Neural cell (in vitro differentiated cells): ENCODE results near the gene OR10H5. TPM values are rescaled to one million over a fixed set of nuclear protein-coding genes. Genes with fewer than 3 reads are reported as not detected.
"Not testable (repeated sequence)": the region's sequence is repeated elsewhere in the genome, so short reads cannot be mapped to it uniquely, and the experiment has no call there.

ENCODE experiments used
- H2AFZ ChIP-seq: fragments of 200-600, 300-800 bp; sonication (generic), shearing (Covaris generic); 2 replicates; pipeline ENCODE4 v1.6.0; 2014; ENCODE audit warnings: low read depth, mild to moderate bottlenecking, antibody characterized with exemption, low read length, moderate library complexity
- H3F3A ChIP-seq: fragments of 200-600 bp; shearing (Covaris generic); 2 replicates; pipeline ENCODE4 v1.6.1; 2016; ENCODE audit warnings: mild to moderate bottlenecking, moderate library complexity, mixed read lengths, antibody characterized with exemption, low read length; ENCODE audit not compliant: insufficient read depth, poor library complexity, severe bottlenecking
- H3K27ac ChIP-seq: fragments of 200-600, 300-800 bp; sonication (generic), shearing (Covaris generic); 2 replicates; pipeline ENCODE4 v1.5.1; 2014; ENCODE audit warnings: mild to moderate bottlenecking, low read length, moderate library complexity
- H3K27me3 ChIP-seq: fragments of 300-800, 200-600 bp; sonication (generic), shearing (Covaris generic); 2 replicates; pipeline ENCODE4 v1.6.0; 2014; ENCODE audit warnings: mild to moderate bottlenecking, low read depth, low read length, moderate library complexity; ENCODE audit not compliant: insufficient read depth
- H3K36me3 ChIP-seq: fragments of 300-800, 200-600 bp; sonication (generic), shearing (Covaris generic); 2 replicates; pipeline ENCODE4 v1.5.1; 2014; ENCODE audit warnings: mild to moderate bottlenecking, antibody characterized with exemption, low read length, moderate library complexity; ENCODE audit not compliant: insufficient read depth
- H3K4me2 ChIP-seq: fragments of 300-800, 200-600 bp; sonication (generic), shearing (Covaris generic); 2 replicates; pipeline ENCODE4 v1.6.0; 2014; ENCODE audit warnings: mild to moderate bottlenecking, low read length
- H3K4me3 ChIP-seq: fragments of 300-800, 200-600 bp; sonication (generic), shearing (Covaris generic); 2 replicates; pipeline ENCODE4 v1.5.1; 2014; ENCODE audit warnings: mild to moderate bottlenecking, low read length, moderate library complexity
- H3K79me2 ChIP-seq: fragments of 200-600 bp; shearing (Covaris generic); replicated peaks from 2 replicates; pipeline ENCODE4 v1.6.0; 2014; ENCODE audit warnings: mild to moderate bottlenecking, low read length, moderate library complexity; ENCODE audit not compliant: insufficient read depth
- H3K9ac ChIP-seq: fragments of 300-800, 200-600 bp; sonication (generic), shearing (Covaris generic); 2 replicates; pipeline ENCODE4 v1.6.1; 2016; ENCODE audit warnings: mild to moderate bottlenecking, low read length, mixed read lengths
- H3K9me2 ChIP-seq: fragments of 200-600 bp; shearing (Covaris generic); 2 replicates; pipeline ENCODE4 v1.6.1; 2016; ENCODE audit warnings: mild to moderate bottlenecking, low read length, mixed read lengths; ENCODE audit not compliant: insufficient read depth
- H3K9me3 ChIP-seq: fragments of 200-600, 300-800 bp; sonication (generic), shearing (Covaris generic); 2 replicates; pipeline ENCODE4 v1.6.1; 2016; ENCODE audit warnings: mild to moderate bottlenecking, mixed run types, low read length, moderate library complexity, mixed read lengths
- H4K20me1 ChIP-seq: fragments of 200-600 bp; shearing (Covaris generic); 2 replicates; pipeline ENCODE4 v1.6.1; 2016; ENCODE audit warnings: mild to moderate bottlenecking, mixed run types; ENCODE audit not compliant: insufficient read depth
- CTCF ChIP-seq: fragments of 450-650 bp; IDR thresholded peaks from 2 replicates; pipeline ENCODE4 v1.5.1; 2014; ENCODE audit warnings: antibody characterized with exemption, mild to moderate bottlenecking, moderate library complexity; ENCODE audit not compliant: poor library complexity, severe bottlenecking
- EP300 ChIP-seq: fragments of 450-650 bp; conservative IDR thresholded peaks from 2 replicates; pipeline ENCODE4 v1.6.1; 2014; ENCODE audit warnings: antibody characterized with exemption, mild to moderate bottlenecking, moderate library complexity; ENCODE audit not compliant: poor library complexity, severe bottlenecking
- EZH2 ChIP-seq: fragments of 200-600, 300-800 bp; shearing (Covaris generic), sonication (generic); IDR thresholded peaks from 2 replicates; pipeline ENCODE4 v1.6.1; 2014; ENCODE audit warnings: antibody characterized with exemption, low read length, borderline replicate concordance, mild to moderate bottlenecking; ENCODE audit not compliant: insufficient read depth, poor library complexity, severe bottlenecking
- MXI1 ChIP-seq: fragments of 450-650 bp; conservative IDR thresholded peaks from 2 replicates; pipeline ENCODE4 v1.6.1; 2014; ENCODE audit warnings: antibody characterized with exemption, mild to moderate bottlenecking; ENCODE audit not compliant: poor library complexity, severe bottlenecking
- POLR2AphosphoS5 ChIP-seq: IDR thresholded peaks from 2 replicates; pipeline ENCODE4 v1.6.1; 2012
- RAD21 ChIP-seq: fragments of 450-650 bp; conservative IDR thresholded peaks from 2 replicates; pipeline ENCODE4 v1.6.1; 2014; ENCODE audit warnings: antibody characterized with exemption, mild to moderate bottlenecking, moderate library complexity
- REST ChIP-seq: IDR thresholded peaks from 2 replicates; pipeline ENCODE4 v1.6.1; 2012; ENCODE audit warnings: borderline replicate concordance
- SMC3 ChIP-seq: fragments of 450-650 bp; conservative IDR thresholded peaks from 2 replicates; pipeline ENCODE4 v1.6.1; 2014; ENCODE audit warnings: antibody characterized with exemption, mild to moderate bottlenecking, moderate library complexity; ENCODE audit not compliant: poor library complexity
- TAF1 ChIP-seq: IDR thresholded peaks from 2 replicates; pipeline ENCODE4 v1.6.1; 2012; ENCODE audit warnings: low read depth
- polyA plus RNA-seq: library from polyadenylated mRNA; depleted of rRNA; stranded (reverse); fragments of >200 nt; gene quantifications from 2 replicates; pipeline ENCODE4 v1.2.3, GENCODE V29; 2014

The OR10H5 gene
- polyA plus RNA-seq, 1 donor from 2014 or later: not detected

- Histone ChIP-seq H3K36me3 (no peaks in the 10 kb centered on the region), H3K9me3 (peaks cover 3% of the 10 kb centered on the region), H3K27ac (no peak overlapping the region), H3K4me2 (no peak overlapping the region), H3K4me3 (no peak overlapping the region), H3K79me2 (no peaks in the 10 kb centered on the region), H3K9ac (no peak overlapping the region), H3K9me2 (no peaks in the 10 kb centered on the region), H3F3A (no peaks in the 10 kb centered on the region), H2AFZ (no peak overlapping the region), H4K20me1 (no peaks in the 10 kb centered on the region), H3K27me3 (no peaks in the 10 kb centered on the region)
- TF ChIP-seq POLR2AphosphoS5: no peak
- no peak for TF ChIP-seq REST
- no peak for TF ChIP-seq CTCF
- no peak for TF ChIP-seq RAD21
- no peak for TF ChIP-seq EZH2
- no peak for TF ChIP-seq MXI1
- no peak for TF ChIP-seq SMC3
- TF ChIP-seq TAF1: no peak
- TF ChIP-seq EP300: no peak
Measured at GRCh38 chr19:15782211-15782610, 5.2 kb upstream of the OR10H5 start.

GRCh38 chr19:15782896-15783295 is 4.6 kb upstream of the OR10H5 start:
- not testable (repeated sequence) for H3K4me2 ChIP-seq, H4K20me1 ChIP-seq, H3K9me2 ChIP-seq, H3K27me3 ChIP-seq, H3K79me2 ChIP-seq, H3K4me3 ChIP-seq, H3K9ac ChIP-seq, H3K9me3 ChIP-seq, H3K27ac ChIP-seq, H2AFZ ChIP-seq, H3K36me3 ChIP-seq, H3F3A ChIP-seq

GRCh38 chr19:15788594-15789270 is 1.3 kb downstream of the OR10H5 start:
- H3F3A ChIP-seq: no peaks in the 10 kb centered on the region
- H3K9ac ChIP-seq: no peak overlapping the region

More at GRCh38 chr19:15788594-15789270, 1.3 kb downstream of the OR10H5 start:
- Histone ChIP-seq H3K36me3 (no peaks in the 10 kb centered on the region), H3K79me2 (no peaks in the 10 kb centered on the region), H2AFZ (no peak overlapping the region), H4K20me1 (no peaks in the 10 kb centered on the region), H3K4me3 (no peak overlapping the region), H3K27me3 (no peaks in the 10 kb centered on the region), H3K9me2 (no peaks in the 10 kb centered on the region), H3K27ac (no peak overlapping the region), H3K4me2 (no peak overlapping the region), H3K9me3 (peaks cover 5% of the 10 kb centered on the region)
- TF ChIP-seq POLR2AphosphoS5 (no peak), TAF1 (no peak), EP300 (no peak), MXI1 (no peak), CTCF (no peak)
